ENCODE data around the gene BBS9.

DNA sequence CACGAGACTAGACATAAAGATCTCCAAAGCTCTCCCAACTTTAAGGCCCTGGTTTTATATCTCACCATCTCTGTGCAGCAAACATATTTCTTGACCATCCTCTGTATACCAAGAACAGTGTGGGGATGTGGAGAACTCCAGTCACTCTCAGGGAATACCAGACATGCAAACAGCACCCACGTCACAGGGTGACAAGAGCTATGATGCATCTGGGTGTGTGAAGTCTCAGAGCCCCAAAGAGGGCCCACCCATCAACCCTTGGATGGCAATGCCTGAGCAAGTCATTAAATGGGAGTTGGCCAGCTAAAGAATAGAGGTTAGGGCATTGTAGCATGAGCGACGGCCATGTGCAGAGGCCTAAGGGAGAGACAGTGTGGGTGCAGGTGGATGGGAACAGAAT, 402.5 kb downstream of the BBS9 start:
- TF ChIP-seq POLR2A (IDR thresholded peaks at IDR 0.05) (no peak), POLR2AphosphoS5 (IDR thresholded peaks at IDR 0.05) (no peak)
- TF ChIP-seq, protein P1, sequence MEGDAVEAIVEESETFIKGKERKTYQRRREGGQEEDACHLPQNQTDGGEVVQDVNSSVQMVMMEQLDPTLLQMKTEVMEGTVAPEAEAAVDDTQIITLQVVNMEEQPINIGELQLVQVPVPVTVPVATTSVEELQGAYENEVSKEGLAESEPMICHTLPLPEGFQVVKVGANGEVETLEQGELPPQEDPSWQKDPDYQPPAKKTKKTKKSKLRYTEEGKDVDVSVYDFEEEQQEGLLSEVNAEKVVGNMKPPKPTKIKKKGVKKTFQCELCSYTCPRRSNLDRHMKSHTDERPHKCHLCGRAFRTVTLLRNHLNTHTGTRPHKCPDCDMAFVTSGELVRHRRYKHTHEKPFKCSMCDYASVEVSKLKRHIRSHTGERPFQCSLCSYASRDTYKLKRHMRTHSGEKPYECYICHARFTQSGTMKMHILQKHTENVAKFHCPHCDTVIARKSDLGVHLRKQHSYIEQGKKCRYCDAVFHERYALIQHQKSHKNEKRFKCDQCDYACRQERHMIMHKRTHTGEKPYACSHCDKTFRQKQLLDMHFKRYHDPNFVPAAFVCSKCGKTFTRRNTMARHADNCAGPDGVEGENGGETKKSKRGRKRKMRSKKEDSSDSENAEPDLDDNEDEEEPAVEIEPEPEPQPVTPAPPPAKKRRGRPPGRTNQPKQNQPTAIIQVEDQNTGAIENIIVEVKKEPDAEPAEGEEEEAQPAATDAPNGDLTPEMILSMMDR (IDR thresholded peaks at IDR 0.05), result no peak
